K562 (cell line): ENCODE data around the gene ZNF581. TPM values are rescaled to one million over a fixed set of nuclear protein-coding genes. Genes with fewer than 3 reads are reported as not detected.

ENCODE experiments used
- LEF1 ChIP-seq: fragments of 450-650 bp; IDR thresholded peaks from 2 replicates; pipeline ENCODE4 v1.6.1; 2016; ENCODE audit warnings: mild to moderate bottlenecking
- PBX2 ChIP-seq, 2 experiments: IDR thresholded peaks in 1 of 2; conservative IDR thresholded peaks in 1 of 2; 2 replicates each; pipeline ENCODE4 v1.6.1; 2016; ENCODE audit warnings: low read depth in 2 of 2, mild to moderate bottlenecking in 1 of 2, missing compliant biosample characterization in 1 of 2, missing genetic modification characterization in 1 of 2, moderate library complexity in 1 of 2
- POLR3A ChIP-seq: IDR thresholded peaks from 2 replicates; pipeline ENCODE4 v1.6.1; 2011; ENCODE audit warnings: borderline replicate concordance, mild to moderate bottlenecking, moderate library complexity; ENCODE audit not compliant: insufficient read length, insufficient read depth; ENCODE audit errors: extremely low read depth
- SIN3B ChIP-seq: fragments of 450-650 bp; IDR thresholded peaks from 2 replicates; pipeline ENCODE4 v1.6.1; 2017; ENCODE audit warnings: low read depth, mild to moderate bottlenecking, moderate library complexity
- U2AF1 ChIP-seq: fragments of 200-400 bp; formaldehyde crosslinking; optimal IDR thresholded peaks from 2 replicates; pipeline ENCODE3; 2017; ENCODE audit warnings: mild to moderate bottlenecking, low read depth, low read length, moderate library complexity
- polyA plus RNA-seq, 8 experiments: library from polyadenylated mRNA; depleted of rRNA in 4 of 8; stranded (reverse) in 5 of 8; unstranded in 3 of 8; fragments of >200 nt; fragmentation: Nextera tagmentation in 2 of 8; fragmentation: Illumina TruSeq in 1 of 8; extraction: Ambion mirVana in 2 of 8; extraction: Trizol in 1 of 8; gene quantifications; 2 replicates each; pipeline versions ENCODE4 v1.2.1 to v1.2.3, GENCODE V29; 2011 to 2014; ENCODE audit warnings: inconsistent platforms in 1 of 8, missing spikeins in 1 of 8
- total RNA-seq, 7 experiments: library from RNA; depleted of rRNA in 6 of 7; stranded (reverse); fragments of >200 nt in 6 of 7; fragmentation: Illumina TruSeq in 2 of 7; extraction: Trizol in 2 of 7; gene quantifications; 2 replicates each; pipeline versions ENCODE4 v1.2.1 to v1.2.3, GENCODE V29; 2011 to 2021; ENCODE audit warnings: low replicate concordance in 1 of 7
- TF ChIP-seq, protein P1 (sequence below): fragments of 450-650 bp; IDR thresholded peaks from 2 replicates; pipeline ENCODE4 v1.6.1; 2016; ENCODE audit warnings: mild to moderate bottlenecking, moderate library complexity
- TF ChIP-seq, protein P2 (sequence below): sonication (generic); formaldehyde crosslinking; IDR thresholded peaks from 2 replicates; pipeline ENCODE4 v1.8.1; 2023; ENCODE audit warnings: mild to moderate bottlenecking, missing genetic modification reagents, moderate library complexity
- TF ChIP-seq, protein P3 (sequence below), 2 experiments: fragments of 450-650 bp in 1 of 2; sonication (generic) in 1 of 2; formaldehyde crosslinking in 1 of 2; IDR thresholded peaks in 1 of 2; conservative IDR thresholded peaks in 1 of 2; 2 replicates each; pipeline versions ENCODE4 v1.6.1 to v1.8.1; 2016 to 2023; ENCODE audit warnings: mild to moderate bottlenecking in 2 of 2, moderate library complexity in 2 of 2, inconsistent platforms in 1 of 2, missing genetic modification reagents in 1 of 2

Gene ZNF581
- total and polyA plus RNA-seq, 9 of the 15 experiments (the other 6 are each of a cell fraction or from before 2014, with no cell fraction given), result 2.4 to 39.4 (median 15.4) TPM

- TF ChIP-seq, protein P1, sequence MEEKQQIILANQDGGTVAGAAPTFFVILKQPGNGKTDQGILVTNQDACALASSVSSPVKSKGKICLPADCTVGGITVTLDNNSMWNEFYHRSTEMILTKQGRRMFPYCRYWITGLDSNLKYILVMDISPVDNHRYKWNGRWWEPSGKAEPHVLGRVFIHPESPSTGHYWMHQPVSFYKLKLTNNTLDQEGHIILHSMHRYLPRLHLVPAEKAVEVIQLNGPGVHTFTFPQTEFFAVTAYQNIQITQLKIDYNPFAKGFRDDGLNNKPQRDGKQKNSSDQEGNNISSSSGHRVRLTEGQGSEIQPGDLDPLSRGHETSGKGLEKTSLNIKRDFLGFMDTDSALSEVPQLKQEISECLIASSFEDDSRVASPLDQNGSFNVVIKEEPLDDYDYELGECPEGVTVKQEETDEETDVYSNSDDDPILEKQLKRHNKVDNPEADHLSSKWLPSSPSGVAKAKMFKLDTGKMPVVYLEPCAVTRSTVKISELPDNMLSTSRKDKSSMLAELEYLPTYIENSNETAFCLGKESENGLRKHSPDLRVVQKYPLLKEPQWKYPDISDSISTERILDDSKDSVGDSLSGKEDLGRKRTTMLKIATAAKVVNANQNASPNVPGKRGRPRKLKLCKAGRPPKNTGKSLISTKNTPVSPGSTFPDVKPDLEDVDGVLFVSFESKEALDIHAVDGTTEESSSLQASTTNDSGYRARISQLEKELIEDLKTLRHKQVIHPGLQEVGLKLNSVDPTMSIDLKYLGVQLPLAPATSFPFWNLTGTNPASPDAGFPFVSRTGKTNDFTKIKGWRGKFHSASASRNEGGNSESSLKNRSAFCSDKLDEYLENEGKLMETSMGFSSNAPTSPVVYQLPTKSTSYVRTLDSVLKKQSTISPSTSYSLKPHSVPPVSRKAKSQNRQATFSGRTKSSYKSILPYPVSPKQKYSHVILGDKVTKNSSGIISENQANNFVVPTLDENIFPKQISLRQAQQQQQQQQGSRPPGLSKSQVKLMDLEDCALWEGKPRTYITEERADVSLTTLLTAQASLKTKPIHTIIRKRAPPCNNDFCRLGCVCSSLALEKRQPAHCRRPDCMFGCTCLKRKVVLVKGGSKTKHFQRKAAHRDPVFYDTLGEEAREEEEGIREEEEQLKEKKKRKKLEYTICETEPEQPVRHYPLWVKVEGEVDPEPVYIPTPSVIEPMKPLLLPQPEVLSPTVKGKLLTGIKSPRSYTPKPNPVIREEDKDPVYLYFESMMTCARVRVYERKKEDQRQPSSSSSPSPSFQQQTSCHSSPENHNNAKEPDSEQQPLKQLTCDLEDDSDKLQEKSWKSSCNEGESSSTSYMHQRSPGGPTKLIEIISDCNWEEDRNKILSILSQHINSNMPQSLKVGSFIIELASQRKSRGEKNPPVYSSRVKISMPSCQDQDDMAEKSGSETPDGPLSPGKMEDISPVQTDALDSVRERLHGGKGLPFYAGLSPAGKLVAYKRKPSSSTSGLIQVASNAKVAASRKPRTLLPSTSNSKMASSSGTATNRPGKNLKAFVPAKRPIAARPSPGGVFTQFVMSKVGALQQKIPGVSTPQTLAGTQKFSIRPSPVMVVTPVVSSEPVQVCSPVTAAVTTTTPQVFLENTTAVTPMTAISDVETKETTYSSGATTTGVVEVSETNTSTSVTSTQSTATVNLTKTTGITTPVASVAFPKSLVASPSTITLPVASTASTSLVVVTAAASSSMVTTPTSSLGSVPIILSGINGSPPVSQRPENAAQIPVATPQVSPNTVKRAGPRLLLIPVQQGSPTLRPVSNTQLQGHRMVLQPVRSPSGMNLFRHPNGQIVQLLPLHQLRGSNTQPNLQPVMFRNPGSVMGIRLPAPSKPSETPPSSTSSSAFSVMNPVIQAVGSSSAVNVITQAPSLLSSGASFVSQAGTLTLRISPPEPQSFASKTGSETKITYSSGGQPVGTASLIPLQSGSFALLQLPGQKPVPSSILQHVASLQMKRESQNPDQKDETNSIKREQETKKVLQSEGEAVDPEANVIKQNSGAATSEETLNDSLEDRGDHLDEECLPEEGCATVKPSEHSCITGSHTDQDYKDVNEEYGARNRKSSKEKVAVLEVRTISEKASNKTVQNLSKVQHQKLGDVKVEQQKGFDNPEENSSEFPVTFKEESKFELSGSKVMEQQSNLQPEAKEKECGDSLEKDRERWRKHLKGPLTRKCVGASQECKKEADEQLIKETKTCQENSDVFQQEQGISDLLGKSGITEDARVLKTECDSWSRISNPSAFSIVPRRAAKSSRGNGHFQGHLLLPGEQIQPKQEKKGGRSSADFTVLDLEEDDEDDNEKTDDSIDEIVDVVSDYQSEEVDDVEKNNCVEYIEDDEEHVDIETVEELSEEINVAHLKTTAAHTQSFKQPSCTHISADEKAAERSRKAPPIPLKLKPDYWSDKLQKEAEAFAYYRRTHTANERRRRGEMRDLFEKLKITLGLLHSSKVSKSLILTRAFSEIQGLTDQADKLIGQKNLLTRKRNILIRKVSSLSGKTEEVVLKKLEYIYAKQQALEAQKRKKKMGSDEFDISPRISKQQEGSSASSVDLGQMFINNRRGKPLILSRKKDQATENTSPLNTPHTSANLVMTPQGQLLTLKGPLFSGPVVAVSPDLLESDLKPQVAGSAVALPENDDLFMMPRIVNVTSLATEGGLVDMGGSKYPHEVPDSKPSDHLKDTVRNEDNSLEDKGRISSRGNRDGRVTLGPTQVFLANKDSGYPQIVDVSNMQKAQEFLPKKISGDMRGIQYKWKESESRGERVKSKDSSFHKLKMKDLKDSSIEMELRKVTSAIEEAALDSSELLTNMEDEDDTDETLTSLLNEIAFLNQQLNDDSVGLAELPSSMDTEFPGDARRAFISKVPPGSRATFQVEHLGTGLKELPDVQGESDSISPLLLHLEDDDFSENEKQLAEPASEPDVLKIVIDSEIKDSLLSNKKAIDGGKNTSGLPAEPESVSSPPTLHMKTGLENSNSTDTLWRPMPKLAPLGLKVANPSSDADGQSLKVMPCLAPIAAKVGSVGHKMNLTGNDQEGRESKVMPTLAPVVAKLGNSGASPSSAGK, result no peak
- no peak for TF ChIP-seq POLR3A
- TF ChIP-seq SIN3B, result no peak
- no peak for TF ChIP-seq U2AF1
- TF ChIP-seq, protein P2, sequence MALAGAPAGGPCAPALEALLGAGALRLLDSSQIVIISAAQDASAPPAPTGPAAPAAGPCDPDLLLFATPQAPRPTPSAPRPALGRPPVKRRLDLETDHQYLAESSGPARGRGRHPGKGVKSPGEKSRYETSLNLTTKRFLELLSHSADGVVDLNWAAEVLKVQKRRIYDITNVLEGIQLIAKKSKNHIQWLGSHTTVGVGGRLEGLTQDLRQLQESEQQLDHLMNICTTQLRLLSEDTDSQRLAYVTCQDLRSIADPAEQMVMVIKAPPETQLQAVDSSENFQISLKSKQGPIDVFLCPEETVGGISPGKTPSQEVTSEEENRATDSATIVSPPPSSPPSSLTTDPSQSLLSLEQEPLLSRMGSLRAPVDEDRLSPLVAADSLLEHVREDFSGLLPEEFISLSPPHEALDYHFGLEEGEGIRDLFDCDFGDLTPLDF (CRISPR knock-in tag), result no peak
- no peak for TF ChIP-seq LEF1
- no peak for TF ChIP-seq PBX2 (CRISPR knock-in tag; IDR thresholded peaks at IDR 0.05; ENCODE audit: low read depth)
- TF ChIP-seq PBX2 (tag; conservative IDR thresholded peaks at IDR 0.05; ENCODE audit: low read depth), result no peak
- TF ChIP-seq, protein P3, sequence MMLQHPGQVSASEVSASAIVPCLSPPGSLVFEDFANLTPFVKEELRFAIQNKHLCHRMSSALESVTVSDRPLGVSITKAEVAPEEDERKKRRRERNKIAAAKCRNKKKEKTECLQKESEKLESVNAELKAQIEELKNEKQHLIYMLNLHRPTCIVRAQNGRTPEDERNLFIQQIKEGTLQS (IDR thresholded peaks at IDR 0.05), result no peak
- TF ChIP-seq, protein P3 (CRISPR knock-in tag; conservative IDR thresholded peaks at IDR 0.05), result no peak
Observed at GRCh38 chr19:55605637-55606470, 37.6 kb upstream of the ZNF581 start, which contains the start of gene ZNF865 (continued).
